Measurements from ENCODE around the gene SLC35G2.
"Not testable (repeated sequence)": the region's sequence is repeated elsewhere in the genome, so short reads cannot be mapped to it uniquely, and the experiment has no call there.

SLC35G2 gene

DNA sequence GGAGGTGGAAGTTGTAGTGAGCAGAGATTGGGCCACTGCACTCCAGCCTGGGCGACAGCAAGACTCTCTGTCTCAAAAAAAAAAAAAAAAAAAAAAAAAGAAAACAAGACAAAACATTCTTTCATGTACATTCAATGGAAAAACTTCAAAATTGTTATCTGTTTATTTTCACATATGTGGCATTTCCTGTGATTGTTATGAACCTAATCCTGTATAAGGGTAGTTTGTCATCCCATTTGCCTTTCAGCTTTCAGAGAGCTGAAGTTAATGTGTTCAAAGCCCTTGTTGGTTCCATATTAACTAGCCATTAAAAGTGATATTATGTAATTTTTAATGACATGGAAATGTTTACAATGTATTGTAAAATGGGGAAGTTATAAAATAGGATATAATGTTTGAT lies 25.8 kb downstream of the SLC35G2 start:
- Histone ChIP-seq H3K9ac (ENCODE audit: low read depth, low read length) (no peak overlapping the region), H3K9me3 (ENCODE audit: control insufficient read depth, insufficient read depth, low read length) (no peaks in the 10 kb centered on the region), H3K4me1 (ENCODE audit: insufficient read depth, low read length) (peaks cover 3% of the 10 kb centered on the region), H3K36me3 (ENCODE audit: insufficient read depth, low read length) (0 out of 2 replicates have a peak, but pooled peaks cover 10% of the 10 kb centered on the region)

DNA sequence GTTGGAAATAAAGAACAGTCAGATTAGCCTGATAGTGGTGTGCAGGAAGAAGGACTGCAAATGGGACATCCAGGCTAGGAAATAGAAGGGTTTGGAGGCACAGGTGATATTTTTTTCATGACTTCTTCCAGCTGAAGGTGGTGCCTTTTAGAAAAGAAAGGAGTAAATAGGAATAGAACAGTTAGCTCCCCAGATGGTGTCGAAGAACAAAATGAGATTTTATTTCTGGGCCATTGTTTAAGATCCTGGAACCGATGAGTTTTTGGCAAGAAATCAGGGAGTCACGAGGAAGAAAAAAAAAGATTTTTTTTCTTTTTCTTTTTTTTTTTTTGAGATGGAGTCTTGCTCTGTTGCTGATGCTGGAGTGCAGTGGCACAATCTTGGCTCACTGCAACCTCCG lies 33.3 kb downstream of the SLC35G2 start:
- H3K9me3 ChIP-seq (ENCODE audit: control insufficient read depth, insufficient read depth, low read length), result no peaks in the 10 kb centered on the region

DNA sequence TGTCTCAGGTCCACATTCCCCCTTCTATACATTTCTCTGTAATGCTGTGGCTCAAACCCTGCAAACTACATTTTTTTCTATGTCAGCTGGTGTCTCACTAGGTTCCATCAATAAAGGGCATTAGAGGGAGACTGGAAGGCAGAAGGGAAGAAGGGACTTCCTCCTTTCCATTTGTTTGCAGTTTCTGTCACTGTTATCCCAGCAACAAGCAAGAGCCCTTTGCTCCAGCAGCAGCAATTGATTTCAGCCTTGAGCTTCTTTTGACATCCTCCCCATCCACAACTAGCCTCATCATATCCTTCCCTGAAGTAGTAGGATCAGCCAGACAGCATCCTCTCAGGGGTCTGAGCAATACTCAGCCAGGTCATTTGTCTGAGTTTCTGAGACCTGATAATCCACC lies 37.7 kb downstream of the SLC35G2 start:
- H3K36me3 ChIP-seq (ENCODE audit: insufficient read depth, low read length), result peaks cover 5% of the 10 kb centered on the region; the same call in 1 of the 2 replicates
- peaks cover 14% of the 10 kb centered on the region; the same call in 1 of the 2 replicates for H3K4me1 ChIP-seq (ENCODE audit: insufficient read depth, low read length)
- no peaks in the 10 kb centered on the region for H3K9me3 ChIP-seq (ENCODE audit: control insufficient read depth, insufficient read depth, low read length)
- H3K9ac ChIP-seq (ENCODE audit: low read depth, low read length), result no peak overlapping the region

More for the DNA sequence above, 33.3 kb downstream of the SLC35G2 start:
- H3K9ac ChIP-seq (ENCODE audit: low read depth, low read length), result no peak overlapping the region
- H3K36me3 ChIP-seq (ENCODE audit: insufficient read depth, low read length), result peaks cover 5% of the 10 kb centered on the region; the same call in 1 of the 2 replicates
- H3K4me1 ChIP-seq (ENCODE audit: insufficient read depth, low read length), result no peaks in the 10 kb centered on the region

DNA sequence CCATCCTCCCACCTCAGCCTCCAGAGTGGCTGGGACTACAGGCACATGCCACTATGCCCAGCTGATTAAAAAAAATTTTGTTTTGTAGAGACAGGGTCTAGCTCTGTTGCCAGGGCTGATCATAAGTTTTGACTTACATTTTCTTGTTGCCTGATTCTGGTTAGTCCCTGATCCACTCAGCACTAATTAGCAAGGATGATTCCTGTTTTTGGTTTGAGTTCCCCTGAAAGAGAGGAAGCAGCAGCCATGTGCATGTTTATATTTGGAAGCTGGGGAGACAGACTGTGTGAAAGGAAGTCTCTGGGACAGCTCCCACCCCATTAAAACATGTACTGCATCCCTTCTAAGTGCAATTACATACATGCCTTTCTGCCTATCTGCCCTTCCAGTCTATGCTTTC lies 39.5 kb downstream of the SLC35G2 start:
- Histone ChIP-seq H3K9ac (ENCODE audit: low read depth, low read length) (no peak overlapping the region), H3K9me3 (ENCODE audit: control insufficient read depth, insufficient read depth, low read length) (no peaks in the 10 kb centered on the region), H3K36me3 (ENCODE audit: insufficient read depth, low read length) (peaks cover 5% of the 10 kb centered on the region; the same call in 1 of the 2 replicates), H3K4me1 (ENCODE audit: insufficient read depth, low read length) (peaks cover 15% of the 10 kb centered on the region; the same call in 1 of the 2 replicates)

DNA sequence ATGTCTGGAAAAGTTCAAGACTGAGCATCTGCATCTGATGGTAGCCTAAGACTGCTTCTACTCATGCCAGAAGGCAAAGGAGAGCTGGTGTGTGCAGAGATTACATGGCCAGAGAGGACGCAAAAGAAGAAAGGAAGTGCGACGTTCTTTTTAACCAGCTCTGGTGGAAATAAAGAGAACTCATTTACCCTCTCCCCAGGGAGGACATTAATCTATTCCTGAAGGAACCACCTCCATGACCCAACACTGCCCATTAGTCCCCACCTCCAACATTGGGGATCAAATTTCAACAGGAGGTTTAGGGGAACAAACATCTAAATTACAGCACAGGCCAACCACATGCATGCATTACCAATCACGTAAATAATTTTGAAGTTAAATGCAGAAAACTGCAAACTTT lies 41.6 kb downstream of the SLC35G2 start:
- Histone ChIP-seq H3K9ac (ENCODE audit: low read depth, low read length) (peak overlapping the region; percentile 90), H3K36me3 (ENCODE audit: insufficient read depth, low read length) (no peaks in the 10 kb centered on the region), H3K9me3 (ENCODE audit: control insufficient read depth, insufficient read depth, low read length) (no peaks in the 10 kb centered on the region), H3K4me1 (ENCODE audit: insufficient read depth, low read length) (peaks cover 17% of the 10 kb centered on the region; the same call in 1 of the 2 replicates)

DNA sequence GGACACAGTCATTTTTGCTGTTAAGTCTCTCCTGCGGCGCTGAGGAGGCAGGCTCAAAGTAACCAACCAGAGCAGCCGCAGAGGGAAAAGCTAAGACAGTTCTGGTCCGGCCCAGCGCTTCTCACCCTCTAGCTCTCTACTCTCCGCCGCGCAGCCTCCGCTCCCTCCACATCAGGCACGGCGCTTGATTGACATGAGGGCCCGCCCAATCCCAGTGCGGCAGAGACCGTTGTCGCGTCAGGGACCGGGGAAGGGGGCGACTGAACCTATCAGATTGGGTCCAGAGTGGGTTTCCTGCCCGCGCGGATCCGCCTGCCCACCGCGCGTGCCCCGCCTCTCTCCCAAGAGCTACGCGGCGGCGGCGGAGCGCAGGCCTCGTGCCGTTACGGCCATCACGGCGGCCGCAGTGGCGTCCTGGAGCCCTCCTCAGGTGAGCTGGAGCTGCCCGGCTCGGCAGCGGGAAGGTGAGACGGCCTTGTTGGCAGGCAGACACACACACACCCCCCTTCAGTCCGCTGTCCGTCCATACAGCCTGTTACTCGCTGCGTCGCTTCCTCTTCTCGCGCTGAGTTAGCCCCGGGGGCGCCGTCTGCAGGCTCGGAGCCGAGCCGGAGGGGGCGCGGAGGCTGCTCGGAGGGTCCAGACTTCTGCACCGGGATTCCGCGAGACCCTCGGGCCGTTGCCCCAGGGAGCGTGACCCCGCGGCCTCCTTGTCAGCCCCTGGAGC lies 43.1 kb downstream of the SLC35G2 start, which contains the start of gene NCK1:
TSS of gene NCK1 (plus strand) at position 319 of the 727 bp plus-strand sequence. CDS start 65,794 bp downstream, outside the sequence.
- Histone ChIP-seq H3K9ac (ENCODE audit: low read depth, low read length) (peak within 1 kb of the TSS; percentile 90), H3K4me1 (ENCODE audit: insufficient read depth, low read length) (peaks cover 17% of the 10 kb centered on the region; the same call in 1 of the 2 replicates), H3K36me3 (ENCODE audit: insufficient read depth, low read length) (no peaks in the 10 kb centered on the region), H3K9me3 (ENCODE audit: control insufficient read depth, insufficient read depth, low read length) (no peaks in the 10 kb centered on the region)

DNA sequence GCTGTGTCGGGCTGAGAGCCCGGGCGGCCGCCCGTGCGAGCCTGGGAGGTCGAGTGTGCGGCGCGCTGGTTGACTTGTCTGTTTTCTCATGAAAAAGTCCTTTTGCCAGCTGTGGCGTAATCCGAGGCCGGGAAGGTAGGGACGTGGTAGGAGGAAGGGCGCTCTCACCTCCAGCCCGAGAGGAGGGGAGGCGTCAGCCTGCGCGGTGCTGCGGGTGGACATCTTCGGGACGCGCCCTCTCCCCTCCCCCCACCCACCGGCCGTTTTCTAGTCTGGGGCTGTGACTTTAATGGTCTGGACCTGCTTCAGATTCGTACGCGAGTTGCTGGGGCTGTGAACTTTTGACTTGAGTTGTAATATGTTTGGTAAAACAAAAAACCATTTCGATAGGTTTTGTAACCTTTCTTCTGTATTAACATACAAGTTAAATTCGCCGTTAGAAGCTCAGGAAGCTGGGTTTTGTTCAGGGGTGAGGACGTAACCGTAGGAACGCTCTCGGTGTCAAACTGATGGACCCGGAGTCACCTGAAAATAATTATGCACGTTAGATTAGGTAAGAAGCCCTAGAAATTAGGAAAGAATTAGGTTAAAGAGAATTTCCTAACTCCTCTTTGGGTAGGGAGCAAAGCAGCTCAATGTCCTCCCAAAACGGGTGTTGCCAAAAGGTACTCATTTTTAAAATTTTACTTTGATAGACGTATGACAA lies 43.8 kb downstream of the SLC35G2 start:
- Histone ChIP-seq H3K4me1 (ENCODE audit: insufficient read depth, low read length) (peaks cover 17% of the 10 kb centered on the region; the same call in 1 of the 2 replicates), H3K9ac (ENCODE audit: low read depth, low read length) (peak overlapping the region; percentile 90), H3K9me3 (ENCODE audit: control insufficient read depth, insufficient read depth, low read length) (no peaks in the 10 kb centered on the region), H3K36me3 (ENCODE audit: insufficient read depth, low read length) (no peaks in the 10 kb centered on the region)

DNA sequence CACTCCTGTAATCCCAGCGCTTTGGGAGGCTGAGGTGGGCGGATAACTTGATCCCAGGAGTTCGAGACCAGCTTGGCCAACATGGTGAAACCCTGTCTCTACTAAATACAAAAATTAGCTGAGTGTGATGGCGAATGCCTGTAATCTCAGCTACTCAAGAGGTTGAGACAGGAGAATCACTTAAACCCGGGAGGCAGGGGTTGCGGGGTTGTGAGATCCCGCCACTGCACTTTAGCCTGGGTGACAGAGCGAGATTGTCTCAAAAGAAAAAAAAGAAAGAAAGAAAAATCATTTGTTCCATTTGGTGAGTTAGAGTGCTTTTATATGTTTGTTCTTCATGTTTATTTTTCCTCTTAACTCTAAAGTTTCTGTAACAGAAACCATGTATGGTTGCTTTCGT lies 50.4 kb downstream of the SLC35G2 start:
- Histone ChIP-seq H3K36me3 (ENCODE audit: insufficient read depth, low read length) (no peaks in the 10 kb centered on the region; the same call in none of the 2 replicates), H3K9ac (ENCODE audit: low read depth, low read length) (no peak overlapping the region), H3K9me3 (ENCODE audit: control insufficient read depth, insufficient read depth, low read length) (no peaks in the 10 kb centered on the region), H3K4me1 (ENCODE audit: insufficient read depth, low read length) (no peaks in the 10 kb centered on the region)

DNA sequence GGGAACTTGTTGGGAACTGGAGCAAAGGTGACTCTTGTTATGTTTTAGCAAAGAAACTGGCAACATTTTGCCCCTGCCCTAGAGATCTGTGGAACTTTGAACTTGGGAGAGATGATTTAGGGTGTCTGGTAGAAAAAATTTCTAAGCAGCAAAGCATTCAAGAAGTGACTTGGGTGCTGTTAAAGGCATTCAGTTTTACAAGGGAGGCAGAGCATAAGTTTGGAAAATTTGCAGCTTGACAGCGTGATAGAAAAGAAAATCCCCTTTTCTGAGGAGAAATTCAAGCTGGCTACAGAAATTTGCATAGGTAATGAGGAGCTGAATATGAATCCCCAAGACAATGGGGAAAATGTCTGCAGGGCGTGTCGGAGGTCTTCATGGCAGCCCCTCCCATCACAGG lies 53.3 kb downstream of the SLC35G2 start:
- H3K9me3 ChIP-seq (ENCODE audit: control insufficient read depth, insufficient read depth, low read length); H3K9ac ChIP-seq (ENCODE audit: low read depth, low read length); H3K36me3 ChIP-seq (ENCODE audit: insufficient read depth, low read length); H3K4me1 ChIP-seq (ENCODE audit: insufficient read depth, low read length): not testable (repeated sequence)

DNA sequence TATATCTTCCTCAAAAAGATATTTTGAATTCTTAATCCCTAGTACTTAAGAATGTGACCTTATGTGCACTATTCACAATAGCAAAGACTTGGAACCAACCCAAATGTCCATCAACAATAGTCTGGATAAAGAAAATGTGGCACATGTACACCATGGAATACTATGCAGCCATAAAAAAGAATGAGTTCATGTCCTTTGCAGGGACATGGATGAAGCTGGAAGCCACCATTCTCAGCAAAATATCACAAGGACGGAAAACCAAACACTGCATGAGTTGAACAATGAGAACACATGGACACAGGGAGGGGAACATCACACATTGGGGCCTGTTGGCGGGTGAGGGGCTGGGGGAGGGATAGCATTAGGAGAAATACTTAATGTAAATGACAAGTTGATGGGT lies 60.6 kb downstream of the SLC35G2 start:
- not testable (repeated sequence) for H3K9me3 ChIP-seq (ENCODE audit: control insufficient read depth, insufficient read depth, low read length); H3K9ac ChIP-seq (ENCODE audit: low read depth, low read length); H3K4me1 ChIP-seq (ENCODE audit: insufficient read depth, low read length); H3K36me3 ChIP-seq (ENCODE audit: insufficient read depth, low read length)

DNA sequence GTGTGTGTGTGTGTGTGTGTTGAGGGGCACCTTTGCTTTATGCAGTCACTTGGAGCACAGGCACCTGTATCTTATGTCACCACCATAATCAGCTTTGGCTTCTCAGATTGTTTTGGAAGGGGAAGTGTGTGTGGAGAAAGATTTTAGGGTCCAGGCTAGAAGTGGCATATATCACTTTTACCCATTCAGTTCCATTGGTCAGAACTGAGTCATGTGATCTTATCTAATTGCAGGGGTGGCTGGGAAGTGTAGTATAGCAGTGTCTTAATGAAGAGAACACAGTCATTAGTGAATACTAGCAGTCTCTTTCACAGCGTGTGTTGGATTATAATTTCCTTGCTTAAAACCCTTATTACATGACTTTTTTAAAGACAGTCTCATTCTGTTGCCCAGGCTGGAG lies 63.6 kb downstream of the SLC35G2 start:
- Histone ChIP-seq H3K36me3 (ENCODE audit: insufficient read depth, low read length) (no peaks in the 10 kb centered on the region; the same call in 1 of the 2 replicates), H3K9ac (ENCODE audit: low read depth, low read length) (no peak overlapping the region), H3K4me1 (ENCODE audit: insufficient read depth, low read length) (no peaks in the 10 kb centered on the region), H3K9me3 (ENCODE audit: control insufficient read depth, insufficient read depth, low read length) (no peaks in the 10 kb centered on the region; the same call in 1 of the 2 replicates)

DNA sequence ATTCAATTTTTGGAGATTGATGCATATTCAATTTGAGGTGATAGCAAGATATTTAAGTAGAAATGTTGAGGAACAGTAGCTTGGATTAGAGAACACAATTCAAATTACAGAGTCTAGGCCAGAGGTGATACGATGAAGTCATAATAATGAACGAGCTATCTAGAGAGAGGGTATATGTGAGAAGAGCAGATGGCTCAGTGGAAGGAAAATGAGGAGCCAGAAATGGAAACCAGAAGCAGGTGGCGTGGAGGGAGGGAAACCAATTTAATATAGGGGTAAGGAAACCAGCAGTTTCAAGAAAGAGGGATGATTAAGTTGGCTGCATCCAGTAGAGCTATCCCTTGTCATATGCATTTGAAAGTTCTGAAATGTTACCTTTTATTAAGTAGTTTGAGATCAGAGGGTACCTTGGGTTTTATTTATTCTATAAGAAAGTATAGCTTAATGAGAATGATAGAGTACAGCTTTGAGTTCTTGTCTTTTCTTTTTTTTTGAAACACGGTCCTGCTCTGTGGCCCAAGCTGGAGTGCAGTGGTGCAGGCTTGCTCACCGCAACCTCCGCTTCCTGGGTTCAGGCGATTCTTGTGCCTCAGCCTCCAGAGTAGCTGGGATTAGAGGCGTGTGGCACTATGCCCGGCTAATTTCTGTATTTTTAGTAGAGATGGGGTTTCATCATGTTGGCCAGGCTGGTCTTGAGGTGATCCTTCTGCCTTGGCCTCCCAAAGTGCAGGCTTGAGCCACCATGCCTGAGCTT lies 65.2 kb downstream of the SLC35G2 start:
- Histone ChIP-seq H3K4me1 (ENCODE audit: insufficient read depth, low read length) (no peaks in the 10 kb centered on the region), H3K36me3 (ENCODE audit: insufficient read depth, low read length) (no peaks in the 10 kb centered on the region; the same call in 1 of the 2 replicates), H3K9me3 (ENCODE audit: control insufficient read depth, insufficient read depth, low read length) (no peaks in the 10 kb centered on the region; the same call in 1 of the 2 replicates), H3K9ac (ENCODE audit: low read depth, low read length) (no peak overlapping the region)

DNA sequence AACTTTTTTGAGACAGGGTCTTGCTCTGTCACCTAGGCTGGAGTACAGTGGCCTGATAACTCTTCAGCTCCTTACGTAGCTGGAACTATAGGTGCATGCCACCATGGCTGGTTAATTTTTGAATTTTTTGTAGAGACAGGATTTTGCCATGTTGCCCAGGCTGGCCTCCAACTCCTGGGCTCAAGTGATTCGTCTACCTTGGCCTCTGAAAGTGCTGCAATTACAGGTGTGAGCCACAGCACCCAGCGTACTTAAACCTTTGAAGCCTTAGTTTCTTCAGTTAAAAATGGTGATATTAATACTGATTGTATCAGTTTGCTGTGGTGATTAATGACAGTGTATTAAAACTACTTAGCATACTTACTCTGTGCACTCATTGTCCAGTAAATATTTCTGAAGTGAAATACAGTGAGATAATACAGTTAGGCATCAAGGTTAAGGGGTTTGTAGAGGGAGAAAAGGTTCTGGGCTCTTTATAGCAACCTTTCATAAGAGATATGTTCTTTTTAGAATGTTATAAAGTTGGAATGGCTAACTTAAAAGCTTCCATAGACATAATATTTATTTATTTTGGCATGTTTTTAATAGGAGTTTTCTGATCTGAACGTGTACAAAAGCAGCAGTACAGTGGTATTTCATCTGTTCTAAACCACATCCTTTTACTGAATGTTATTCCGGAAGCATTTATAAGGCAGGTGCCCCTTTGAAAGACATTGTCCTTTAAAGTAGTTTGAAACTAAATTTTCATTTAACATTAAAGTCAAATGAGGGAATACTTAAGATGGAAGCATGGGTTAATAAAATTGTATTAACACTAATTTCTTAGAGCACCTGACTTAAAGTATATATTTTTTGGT lies 66.7 kb downstream of the SLC35G2 start:
- Histone ChIP-seq H3K36me3 (ENCODE audit: insufficient read depth, low read length) (no peaks in the 10 kb centered on the region), H3K4me1 (ENCODE audit: insufficient read depth, low read length) (no peaks in the 10 kb centered on the region), H3K9ac (ENCODE audit: low read depth, low read length) (no peak overlapping the region), H3K9me3 (ENCODE audit: control insufficient read depth, insufficient read depth, low read length) (no peaks in the 10 kb centered on the region)

Data from ES-I3 (cell line).